Uterus (tissue), 2 donors: Measurements from ENCODE around the gene RNGTT.

Experiments
- POLR2A ChIP-seq, 2 donors: fragments of 450-650 bp; IDR thresholded peaks; one replicate each; pipeline ENCODE4 v1.6.1; 2016; ENCODE audit warnings: antibody characterized with exemption in 2 of 2, mild to moderate bottlenecking in 1 of 2, moderate library complexity in 1 of 2
- TF ChIP-seq, protein P1 (sequence below), 4 experiments: fragments of 200-600 bp in 2 of 4; fragments of 450-650 bp in 2 of 4; sonication (generic) in 2 of 4; IDR thresholded peaks; one replicate each; pipeline ENCODE4 v1.5.1; 2016 to 2019; ENCODE audit warnings: antibody characterized with exemption in 4 of 4, mild to moderate bottlenecking in 2 of 4, moderate library complexity in 1 of 4

GRCh38 chr6:88611721-88612120 is 351.7 kb downstream of the RNGTT start:
- TF ChIP-seq, protein P1, sequence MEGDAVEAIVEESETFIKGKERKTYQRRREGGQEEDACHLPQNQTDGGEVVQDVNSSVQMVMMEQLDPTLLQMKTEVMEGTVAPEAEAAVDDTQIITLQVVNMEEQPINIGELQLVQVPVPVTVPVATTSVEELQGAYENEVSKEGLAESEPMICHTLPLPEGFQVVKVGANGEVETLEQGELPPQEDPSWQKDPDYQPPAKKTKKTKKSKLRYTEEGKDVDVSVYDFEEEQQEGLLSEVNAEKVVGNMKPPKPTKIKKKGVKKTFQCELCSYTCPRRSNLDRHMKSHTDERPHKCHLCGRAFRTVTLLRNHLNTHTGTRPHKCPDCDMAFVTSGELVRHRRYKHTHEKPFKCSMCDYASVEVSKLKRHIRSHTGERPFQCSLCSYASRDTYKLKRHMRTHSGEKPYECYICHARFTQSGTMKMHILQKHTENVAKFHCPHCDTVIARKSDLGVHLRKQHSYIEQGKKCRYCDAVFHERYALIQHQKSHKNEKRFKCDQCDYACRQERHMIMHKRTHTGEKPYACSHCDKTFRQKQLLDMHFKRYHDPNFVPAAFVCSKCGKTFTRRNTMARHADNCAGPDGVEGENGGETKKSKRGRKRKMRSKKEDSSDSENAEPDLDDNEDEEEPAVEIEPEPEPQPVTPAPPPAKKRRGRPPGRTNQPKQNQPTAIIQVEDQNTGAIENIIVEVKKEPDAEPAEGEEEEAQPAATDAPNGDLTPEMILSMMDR (IDR thresholded peaks at IDR 0.05), result no peak
- no peak for TF ChIP-seq POLR2A (IDR thresholded peaks at IDR 0.05)
